Skeletal muscle satellite cell (primary cell): Measurements from ENCODE around the gene ATXN7.

Experiments
- H3K27me3 ChIP-seq: 2 replicates; pipeline ENCODE4 v1.7.0; 2013; ENCODE audit warnings: low read length; ENCODE audit not compliant: control insufficient read depth, insufficient read depth
- H3K36me3 ChIP-seq: 2 replicates; pipeline ENCODE4 v1.7.0; 2013; ENCODE audit warnings: mild to moderate bottlenecking, control low read depth, low read length; ENCODE audit not compliant: insufficient read depth
- H3K4me1 ChIP-seq: 2 replicates; pipeline ENCODE4 v1.7.0; 2013; ENCODE audit warnings: low read length; ENCODE audit not compliant: control insufficient read depth, insufficient read depth
- H3K4me2 ChIP-seq: 2 replicates; pipeline ENCODE4 v1.7.0; 2013; ENCODE audit warnings: mild to moderate bottlenecking, low read length
- H3K4me3 ChIP-seq: 2 replicates; pipeline ENCODE4 v1.7.0; 2013; ENCODE audit warnings: low read length
- H3K9ac ChIP-seq: 2 replicates; pipeline ENCODE4 v1.7.0; 2013; ENCODE audit warnings: mild to moderate bottlenecking, low read depth, low read length, moderate library complexity
- H3K9me3 ChIP-seq: replicated peaks from 2 replicates; pipeline ENCODE4 v1.7.0; 2013; ENCODE audit warnings: mild to moderate bottlenecking, control low read depth, low read length

The ATXN7 gene

GRCh38 chr3:64033069-64033468, 169.4 kb downstream of the ATXN7 start:
- peaks cover 22% of the 10 kb centered on the region for H3K27me3 ChIP-seq
- H3K9ac ChIP-seq: no peak overlapping the region
- H3K4me3 ChIP-seq: no peak overlapping the region
- H3K4me2 ChIP-seq: no peak overlapping the region
- H3K9me3 ChIP-seq: no peaks in the 10 kb centered on the region
- H3K4me1 ChIP-seq: peaks cover 3% of the 10 kb centered on the region
- no peaks in the 10 kb centered on the region for H3K36me3 ChIP-seq

- H3K9me3 ChIP-seq: no peaks in the 10 kb centered on the region
- no peak overlapping the region for H3K9ac ChIP-seq
- no peak overlapping the region for H3K4me2 ChIP-seq
- H3K27me3 ChIP-seq: peaks cover 18% of the 10 kb centered on the region
- H3K4me1 ChIP-seq: peaks cover 2% of the 10 kb centered on the region
- H3K36me3 ChIP-seq: no peaks in the 10 kb centered on the region
- H3K4me3 ChIP-seq: no peak overlapping the region
Measured at GRCh38 chr3:64037084-64037483, 173.4 kb downstream of the ATXN7 start.

- Histone ChIP-seq H3K4me1 (no peaks in the 10 kb centered on the region), H3K27me3 (peaks cover 18% of the 10 kb centered on the region), H3K9me3 (no peaks in the 10 kb centered on the region), H3K36me3 (no peaks in the 10 kb centered on the region), H3K4me2 (no peak overlapping the region), H3K9ac (no peak overlapping the region), H3K4me3 (no peak overlapping the region)
Measured at GRCh38 chr3:64038253-64038767, 174.6 kb downstream of the ATXN7 start.

GRCh38 chr3:64039332-64039731, 175.7 kb downstream of the ATXN7 start:
- Histone ChIP-seq H3K27me3 (peaks cover 21% of the 10 kb centered on the region), H3K4me2 (no peak overlapping the region)

GRCh38 chr3:64039981-64040733, 176.5 kb downstream of the ATXN7 start:
- no peak overlapping the region for H3K4me3 ChIP-seq
- no peaks in the 10 kb centered on the region for H3K4me1 ChIP-seq
- H3K9ac ChIP-seq: no peak overlapping the region
- H3K27me3 ChIP-seq: peaks cover 21% of the 10 kb centered on the region
- H3K9me3 ChIP-seq: no peaks in the 10 kb centered on the region
- no peaks in the 10 kb centered on the region for H3K36me3 ChIP-seq
- H3K4me2 ChIP-seq: no peak overlapping the region

More at GRCh38 chr3:64039332-64039731, 175.7 kb downstream of the ATXN7 start:
- H3K4me1 ChIP-seq: no peaks in the 10 kb centered on the region
- H3K4me3 ChIP-seq: no peak overlapping the region
- H3K9me3 ChIP-seq: no peaks in the 10 kb centered on the region
- H3K36me3 ChIP-seq: no peaks in the 10 kb centered on the region
- no peak overlapping the region for H3K9ac ChIP-seq

- no peaks in the 10 kb centered on the region for H3K9me3 ChIP-seq
Measured at GRCh38 chr3:64042952-64043351, 179.3 kb downstream of the ATXN7 start.

GRCh38 chr3:64046592-64046991, 182.9 kb downstream of the ATXN7 start:
- no peak overlapping the region for H3K4me2 ChIP-seq
- no peaks in the 10 kb centered on the region for H3K36me3 ChIP-seq
- peaks cover 10% of the 10 kb centered on the region for H3K4me1 ChIP-seq
- no peak overlapping the region for H3K4me3 ChIP-seq
- no peak overlapping the region for H3K9ac ChIP-seq
- H3K27me3 ChIP-seq: peaks cover 3% of the 10 kb centered on the region
- no peaks in the 10 kb centered on the region for H3K9me3 ChIP-seq

More at GRCh38 chr3:64042952-64043351, 179.3 kb downstream of the ATXN7 start:
- Histone ChIP-seq H3K4me2 (no peak overlapping the region), H3K27me3 (peaks cover 21% of the 10 kb centered on the region), H3K4me1 (no peaks in the 10 kb centered on the region), H3K4me3 (no peak overlapping the region), H3K9ac (no peak overlapping the region), H3K36me3 (no peaks in the 10 kb centered on the region)

GRCh38 chr3:64046996-64047594, 183.4 kb downstream of the ATXN7 start:
- Histone ChIP-seq H3K4me2 (no peak overlapping the region), H3K9ac (no peak overlapping the region), H3K36me3 (no peaks in the 10 kb centered on the region), H3K4me3 (no peak overlapping the region), H3K27me3 (peaks cover 3% of the 10 kb centered on the region), H3K9me3 (no peaks in the 10 kb centered on the region), H3K4me1 (peaks cover 10% of the 10 kb centered on the region)

- H3K9ac ChIP-seq: no peak overlapping the region
- no peaks in the 10 kb centered on the region for H3K36me3 ChIP-seq
- H3K27me3 ChIP-seq: peaks cover 3% of the 10 kb centered on the region
Measured at GRCh38 chr3:64047787-64048186, 184.1 kb downstream of the ATXN7 start.

GRCh38 chr3:64048631-64049061, 185.0 kb downstream of the ATXN7 start:
- Histone ChIP-seq H3K27me3 (peaks cover 2% of the 10 kb centered on the region), H3K4me2 (no peak overlapping the region), H3K4me3 (no peak overlapping the region), H3K9ac (no peak overlapping the region), H3K36me3 (no peaks in the 10 kb centered on the region), H3K4me1 (peaks cover 10% of the 10 kb centered on the region), H3K9me3 (no peaks in the 10 kb centered on the region)

More at GRCh38 chr3:64047787-64048186, 184.1 kb downstream of the ATXN7 start:
- peaks cover 10% of the 10 kb centered on the region for H3K4me1 ChIP-seq
- no peak overlapping the region for H3K4me3 ChIP-seq
- no peak overlapping the region for H3K4me2 ChIP-seq
- no peaks in the 10 kb centered on the region for H3K9me3 ChIP-seq

GRCh38 chr3:64049136-64049535, 185.5 kb downstream of the ATXN7 start:
- no peak overlapping the region for H3K4me2 ChIP-seq
- no peak overlapping the region for H3K9ac ChIP-seq
- no peak overlapping the region for H3K4me3 ChIP-seq
- no peaks in the 10 kb centered on the region for H3K36me3 ChIP-seq
- no peaks in the 10 kb centered on the region for H3K27me3 ChIP-seq
- no peaks in the 10 kb centered on the region for H3K9me3 ChIP-seq
- peaks cover 10% of the 10 kb centered on the region for H3K4me1 ChIP-seq
